HCT116 (cell line): ENCODE results near the gene DLX2. TPM values are rescaled to one million over a fixed set of nuclear protein-coding genes. Genes with fewer than 3 reads are reported as not detected.

ENCODE experiments used
- ATAC-seq: fragments of 200-7000 bp; cut with Tn5 transposase; 2 replicates; pipeline ENCODE4 v1.9.1; 2020; ENCODE audit warnings: mild to moderate bottlenecking, moderate library complexity
- BruUV-seq: library from RNA; stranded (reverse); fragments of 400-500 nt; replicated peaks from 2 replicates; lab custom pipeline; 2021; lab: Mats Ljungman, UMichigan
- CTCF ChIA-PET: fragments of 300-600 bp; sonication (Branson Sonifier 250); formaldehyde crosslinking; loops from one replicate; lab custom pipeline; 2021; ENCODE audit warnings: antibody characterized with exemption; lab: Charles Lee
- POLR2A ChIA-PET: fragments of 300-600, 350-600 bp; sonication (Branson Sonifier 250); formaldehyde crosslinking; loops from one replicate; lab custom pipeline; 2021; ENCODE audit warnings: antibody characterized with exemption; lab: Charles Lee
- RAD21 ChIA-PET, 2 experiments: fragments of 300-600 bp; sonication (Branson Sonifier 250); formaldehyde crosslinking; loops; one replicate each; lab custom pipeline; 2023; ENCODE audit warnings: low total read pairs in 2 of 2; ENCODE audit not compliant: uncharacterized antibody in 2 of 2, unreplicated experiment in 2 of 2, low non-redundant PET in 1 of 2; lab: Charles Lee
- DNase-seq: peaks from one replicate; pipeline ENCODE4 v3.0.0-alpha.2; 2010; ENCODE audit warnings: low read depth, low spot score
- H2AFZ ChIP-seq: fragments of 200-600 bp; shearing (Covaris generic), sonication (generic); 2 replicates; pipeline ENCODE4 v1.6.1; 2017; ENCODE audit warnings: low read depth, mixed run types, mixed read lengths, antibody characterized with exemption, low read length; ENCODE audit not compliant: poor library complexity, severe bottlenecking
- H3K27ac ChIP-seq: 2 replicates; pipeline ENCODE4 v1.5.1; 2012; ENCODE audit warnings: low read depth, low read length
- H3K27me3 ChIP-seq: fragments of 200-600 bp; sonication (generic); 2 replicates; pipeline ENCODE4 v1.6.1; 2016; ENCODE audit warnings: mixed run types, low read length, mixed read lengths; ENCODE audit not compliant: insufficient read depth
- H3K36me3 ChIP-seq, 2 experiments: fragments of 200-500 bp in 1 of 2; fragments of 200-600 bp in 1 of 2; sonication (Bioruptor generic) in 1 of 2; sonication (generic) in 1 of 2; 2 replicates each; pipeline versions ENCODE4 v1.5.1 to v1.6.1; 2014 to 2016; ENCODE audit warnings: low read length in 2 of 2, inconsistent platforms in 1 of 2, mixed read lengths in 1 of 2, mixed run types in 1 of 2; ENCODE audit not compliant: insufficient read depth in 2 of 2, control insufficient read depth in 1 of 2
- H3K4me1 ChIP-seq, 2 experiments: fragments of 200-600 bp in 1 of 2; sonication (generic) in 1 of 2; 2 replicates each; pipeline versions ENCODE4 v1.5.1 to v1.6.1; 2012 to 2017; ENCODE audit warnings: low read length in 2 of 2, inconsistent platforms in 1 of 2, mild to moderate bottlenecking in 1 of 2, mixed read lengths in 1 of 2, mixed run types in 1 of 2, moderate library complexity in 1 of 2; ENCODE audit not compliant: insufficient read depth in 2 of 2, control insufficient read depth in 1 of 2
- H3K4me2 ChIP-seq: fragments of 200-600 bp; sonication (generic); 2 replicates; pipeline ENCODE4 v1.6.1; 2017; ENCODE audit warnings: mixed run types, low read length, mixed read lengths
- H3K4me3 ChIP-seq, 2 experiments: fragments of 200-600 bp in 1 of 2; sonication (generic) in 1 of 2; replicated peaks in 1 of 2; 2 replicates each; pipeline ENCODE4 v1.5.1; 2011 to 2016; ENCODE audit warnings: low read length in 2 of 2, control low read depth in 1 of 2, low read depth in 1 of 2, mild to moderate bottlenecking in 1 of 2, mixed read lengths in 1 of 2, mixed run types in 1 of 2
- H3K79me2 ChIP-seq: fragments of 200-600 bp; sonication (generic); 2 replicates; pipeline ENCODE4 v1.6.1; 2017; ENCODE audit warnings: mild to moderate bottlenecking, mixed run types, low read length, moderate library complexity, mixed read lengths; ENCODE audit not compliant: insufficient read depth
- H3K9ac ChIP-seq: fragments of 200-600 bp; sonication (generic); 2 replicates; pipeline ENCODE4 v1.6.1; 2016; ENCODE audit warnings: low read length, mixed read lengths
- H3K9me2 ChIP-seq: fragments of 200-600 bp; sonication (generic), shearing (Covaris generic); 2 replicates; pipeline ENCODE4 v1.6.1; 2017; ENCODE audit warnings: mixed run types, mild to moderate bottlenecking, moderate library complexity; ENCODE audit not compliant: insufficient read depth
- H3K9me3 ChIP-seq, 2 experiments: fragments of 200-500 bp in 1 of 2; fragments of 200-600 bp in 1 of 2; sonication (Bioruptor generic) in 1 of 2; sonication (generic) in 1 of 2; 2 replicates each; pipeline ENCODE4 v1.6.1; 2014 to 2017; ENCODE audit warnings: low read length in 2 of 2, mixed read lengths in 2 of 2, inconsistent platforms in 1 of 2, low read depth in 1 of 2, mild to moderate bottlenecking in 1 of 2, mixed run types in 1 of 2, moderate library complexity in 1 of 2; ENCODE audit not compliant: control insufficient read depth in 1 of 2, insufficient read depth in 1 of 2
- H4K20me1 ChIP-seq: fragments of 200-600 bp; sonication (generic), shearing (Covaris generic); 2 replicates; pipeline ENCODE4 v1.6.1; 2017; ENCODE audit warnings: mixed run types, mild to moderate bottlenecking, moderate library complexity; ENCODE audit not compliant: insufficient read depth
- CBX3 ChIP-seq: IDR thresholded peaks from 2 replicates; pipeline ENCODE4 v1.6.1; 2012; ENCODE audit warnings: low read depth
- CEBPB ChIP-seq: IDR thresholded peaks from 2 replicates; pipeline ENCODE4 v1.6.1; 2012; ENCODE audit warnings: low read depth
- EGR1 ChIP-seq: IDR thresholded peaks from 2 replicates; pipeline ENCODE4 v1.6.1; 2012; ENCODE audit warnings: low read depth
- ELF1 ChIP-seq: IDR thresholded peaks from 2 replicates; pipeline ENCODE4 v1.6.1; 2012; ENCODE audit warnings: low read depth, borderline replicate concordance
- EZH2phosphoT487 ChIP-seq: fragments of 200-600 bp; IDR thresholded peaks from 2 replicates; pipeline ENCODE4 v1.6.1; 2018; ENCODE audit warnings: antibody characterized with exemption, borderline replicate concordance
- JUND ChIP-seq: IDR thresholded peaks from 2 replicates; pipeline ENCODE4 v1.6.1; 2012
- POLR2A ChIP-seq: IDR thresholded peaks from 2 replicates; pipeline ENCODE4 v1.7.0; 2011; ENCODE audit warnings: borderline replicate concordance; ENCODE audit not compliant: insufficient read depth, insufficient read length; ENCODE audit errors: extremely low read depth
- POLR2AphosphoS5 ChIP-seq: IDR thresholded peaks from 2 replicates; pipeline ENCODE4 v1.6.1; 2011; ENCODE audit warnings: mild to moderate bottlenecking, low read depth, low read length, moderate library complexity
- RAD21 ChIP-seq: IDR thresholded peaks from 2 replicates; pipeline ENCODE4 v1.6.1; 2012; ENCODE audit warnings: low read depth, mild to moderate bottlenecking
- SIN3A ChIP-seq: IDR thresholded peaks from 2 replicates; pipeline ENCODE4 v1.6.1; 2012; ENCODE audit warnings: low read depth
- SP1 ChIP-seq: IDR thresholded peaks from 2 replicates; pipeline ENCODE4 v1.6.1; 2012; ENCODE audit warnings: low read depth
- SRF ChIP-seq: IDR thresholded peaks from 2 replicates; pipeline ENCODE4 v1.6.1; 2012; ENCODE audit warnings: low read depth
- TCF7L2 ChIP-seq: IDR thresholded peaks from 2 replicates; pipeline ENCODE4 v1.7.0; 2011; ENCODE audit warnings: borderline replicate concordance, inconsistent platforms; ENCODE audit not compliant: insufficient read depth, insufficient read length; ENCODE audit errors: extremely low read depth
- YY1 ChIP-seq: IDR thresholded peaks from 2 replicates; pipeline ENCODE4 v1.6.1; 2011; ENCODE audit warnings: low read length, low read depth, moderate library complexity, mild to moderate bottlenecking; ENCODE audit not compliant: insufficient replicate concordance; ENCODE audit errors: extremely low read depth
- ZFX ChIP-seq: fragments of 450-650 bp; IDR thresholded peaks from 2 replicates; pipeline ENCODE4 v1.6.1; 2017
- ZNF274 ChIP-seq: fragments of 200-500 bp; sonication (Bioruptor generic); IDR thresholded peaks from 2 replicates; pipeline ENCODE4 v1.6.1; 2014; ENCODE audit warnings: mild to moderate bottlenecking, low read depth, low read length, inconsistent platforms
- intact Hi-C: fragments of 100-400 bp; cut with micrococcal nuclease; formaldehyde crosslinking; loops from 2 replicates; pipeline ENCODE4 v1.10.0; 2022
- total RNA-seq: library from RNA; stranded (reverse); gene quantifications from one replicate; pipeline ENCODE4 v1.2.1, GENCODE V29; 2021; ENCODE audit not compliant: unreplicated experiment
- TF ChIP-seq, protein P1 (sequence below): IDR thresholded peaks from 2 replicates; pipeline ENCODE4 v1.6.1; 2012; ENCODE audit warnings: low read depth
- TF ChIP-seq, protein P2 (sequence below): IDR thresholded peaks from 2 replicates; pipeline ENCODE4 v1.6.1; 2012
- TF ChIP-seq, protein P3 (sequence below): IDR thresholded peaks from 2 replicates; pipeline ENCODE4 v1.6.1; 2012

Gene DLX2
- total RNA-seq, 1 experiment from 2014 or later = 3.7 TPM

DNA sequence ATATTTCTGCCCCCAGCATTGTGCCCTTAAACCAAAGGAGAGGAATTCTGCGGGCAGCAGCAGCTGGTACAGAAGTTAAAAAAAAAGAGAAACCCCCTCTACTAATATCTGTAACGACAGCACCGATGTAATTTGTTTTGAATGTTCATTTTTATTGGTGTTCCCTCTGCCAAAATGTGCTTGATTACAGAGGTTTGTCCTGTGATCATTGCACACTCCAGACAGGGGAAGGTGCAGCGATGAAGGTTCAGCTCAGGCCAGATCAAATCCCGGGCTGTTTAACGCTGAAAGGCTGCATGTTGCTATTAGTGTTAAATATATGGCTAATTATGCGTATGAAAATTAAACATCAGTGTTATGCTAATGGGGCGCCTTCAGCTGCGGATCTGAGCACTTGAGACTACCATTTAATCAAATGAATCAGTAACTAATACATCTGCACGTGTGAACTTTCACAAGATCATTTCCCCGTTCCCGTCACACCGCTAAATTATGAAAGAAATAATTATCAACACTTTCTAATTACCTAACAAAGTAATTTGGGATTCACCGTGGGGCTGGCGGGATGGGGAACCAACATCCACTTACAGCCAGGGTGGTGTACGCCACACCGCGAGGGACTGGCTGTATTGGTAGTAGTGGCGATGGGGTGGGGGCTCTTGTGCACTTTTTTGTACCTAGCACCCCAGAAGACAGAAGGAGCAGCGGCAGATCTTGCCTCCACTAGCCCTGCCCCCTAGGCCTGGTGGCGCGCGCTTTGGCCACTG, 18.9 kb downstream of the DLX2 start (continued):
- no peak for TF ChIP-seq ZNF274
- TF ChIP-seq SIN3A = no peak
- TF ChIP-seq SP1 = no peak
- no peak for TF ChIP-seq EZH2phosphoT487
- TF ChIP-seq JUND = no peak

DNA sequence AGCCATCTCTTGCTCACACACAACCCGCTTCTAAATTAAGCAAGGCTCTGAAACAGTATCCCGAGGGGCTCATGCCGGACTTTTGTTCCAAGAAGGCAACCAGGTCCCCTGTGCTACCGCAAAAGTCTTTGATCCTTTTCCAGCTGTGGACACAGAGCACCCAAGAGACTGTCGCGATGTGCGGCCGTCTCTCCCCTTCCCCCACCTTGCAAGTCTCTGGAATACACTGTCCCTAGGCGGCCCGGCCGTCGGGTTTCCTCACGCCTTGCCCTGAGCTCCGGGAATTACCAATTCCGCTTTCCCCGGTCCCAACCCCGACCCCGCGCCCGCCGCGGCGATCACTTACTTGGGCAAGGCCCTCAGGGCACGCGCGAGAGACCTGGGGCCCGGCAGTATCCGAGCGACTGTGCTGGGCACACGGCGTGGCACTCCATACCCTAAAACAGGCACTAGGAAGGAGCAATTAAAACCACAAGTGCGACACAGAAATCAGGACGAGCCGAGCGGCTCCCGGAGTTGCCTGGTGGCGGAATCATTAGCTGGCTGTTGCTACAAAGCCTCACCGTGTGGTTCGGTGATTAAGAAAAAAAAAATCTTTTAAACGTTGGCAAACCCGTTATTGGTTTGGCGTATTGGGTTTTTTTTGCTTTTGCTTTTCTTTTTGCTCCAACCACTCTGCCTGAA, 19.6 kb downstream of the DLX2 start:
- Histone ChIP-seq H3K79me2 (no peaks in the 10 kb centered on the region), H3K27ac (no peak overlapping the region), H3K4me2 (no peak overlapping the region), H3K36me3 (no peaks in the 10 kb centered on the region), H3K9ac (no peak overlapping the region), H3K27me3 (no peaks in the 10 kb centered on the region), H4K20me1 (no peaks in the 10 kb centered on the region), H3K4me1 (peaks cover 0 to 17% of the 10 kb centered on the region in 2 experiments; a peak in 1 of 4 replicates), H3K4me3 (no peak overlapping the region), H3K9me2 (no peaks in the 10 kb centered on the region), H2AFZ (no peak overlapping the region), H3K9me3 (no peaks in the 10 kb centered on the region)
- no peak for ATAC-seq
- ChIA-PET CTCF (no interaction called here), RAD21 (no interaction called here), POLR2A (no interaction called here)
- TF ChIP-seq, protein P1, sequence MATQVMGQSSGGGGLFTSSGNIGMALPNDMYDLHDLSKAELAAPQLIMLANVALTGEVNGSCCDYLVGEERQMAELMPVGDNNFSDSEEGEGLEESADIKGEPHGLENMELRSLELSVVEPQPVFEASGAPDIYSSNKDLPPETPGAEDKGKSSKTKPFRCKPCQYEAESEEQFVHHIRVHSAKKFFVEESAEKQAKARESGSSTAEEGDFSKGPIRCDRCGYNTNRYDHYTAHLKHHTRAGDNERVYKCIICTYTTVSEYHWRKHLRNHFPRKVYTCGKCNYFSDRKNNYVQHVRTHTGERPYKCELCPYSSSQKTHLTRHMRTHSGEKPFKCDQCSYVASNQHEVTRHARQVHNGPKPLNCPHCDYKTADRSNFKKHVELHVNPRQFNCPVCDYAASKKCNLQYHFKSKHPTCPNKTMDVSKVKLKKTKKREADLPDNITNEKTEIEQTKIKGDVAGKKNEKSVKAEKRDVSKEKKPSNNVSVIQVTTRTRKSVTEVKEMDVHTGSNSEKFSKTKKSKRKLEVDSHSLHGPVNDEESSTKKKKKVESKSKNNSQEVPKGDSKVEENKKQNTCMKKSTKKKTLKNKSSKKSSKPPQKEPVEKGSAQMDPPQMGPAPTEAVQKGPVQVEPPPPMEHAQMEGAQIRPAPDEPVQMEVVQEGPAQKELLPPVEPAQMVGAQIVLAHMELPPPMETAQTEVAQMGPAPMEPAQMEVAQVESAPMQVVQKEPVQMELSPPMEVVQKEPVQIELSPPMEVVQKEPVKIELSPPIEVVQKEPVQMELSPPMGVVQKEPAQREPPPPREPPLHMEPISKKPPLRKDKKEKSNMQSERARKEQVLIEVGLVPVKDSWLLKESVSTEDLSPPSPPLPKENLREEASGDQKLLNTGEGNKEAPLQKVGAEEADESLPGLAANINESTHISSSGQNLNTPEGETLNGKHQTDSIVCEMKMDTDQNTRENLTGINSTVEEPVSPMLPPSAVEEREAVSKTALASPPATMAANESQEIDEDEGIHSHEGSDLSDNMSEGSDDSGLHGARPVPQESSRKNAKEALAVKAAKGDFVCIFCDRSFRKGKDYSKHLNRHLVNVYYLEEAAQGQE = no peak
- TF ChIP-seq SRF = no peak
- TF ChIP-seq, protein P2, sequence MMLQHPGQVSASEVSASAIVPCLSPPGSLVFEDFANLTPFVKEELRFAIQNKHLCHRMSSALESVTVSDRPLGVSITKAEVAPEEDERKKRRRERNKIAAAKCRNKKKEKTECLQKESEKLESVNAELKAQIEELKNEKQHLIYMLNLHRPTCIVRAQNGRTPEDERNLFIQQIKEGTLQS = no peak
- no peak for TF ChIP-seq JUND
- no peak for TF ChIP-seq POLR2A
- TF ChIP-seq, protein P3, sequence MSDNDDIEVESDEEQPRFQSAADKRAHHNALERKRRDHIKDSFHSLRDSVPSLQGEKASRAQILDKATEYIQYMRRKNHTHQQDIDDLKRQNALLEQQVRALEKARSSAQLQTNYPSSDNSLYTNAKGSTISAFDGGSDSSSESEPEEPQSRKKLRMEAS = no peak
- TF ChIP-seq TCF7L2 = no peak
- no peak for TF ChIP-seq EZH2phosphoT487
- no peak for TF ChIP-seq CBX3
- no peak for TF ChIP-seq YY1
- no peak for TF ChIP-seq ZFX
- no peak for TF ChIP-seq RAD21
- TF ChIP-seq CEBPB = no peak
- TF ChIP-seq EGR1 = no peak
- TF ChIP-seq ZNF274 = no peak
- no peak for TF ChIP-seq POLR2AphosphoS5
- TF ChIP-seq ELF1 = no peak
- intact Hi-C loops = no loop called here
- no TSS peak for BruUV-seq
- no peak for DNase-seq
